ENCODE data around the gene PRELP.

GRCh38 chr1:203476216-203476814, 709 bp downstream of the PRELP start:
- TF ChIP-seq POLR2AphosphoS5 (IDR thresholded peaks at IDR 0.05; ENCODE audit: low read depth, low read length) (no peak), REST (IDR thresholded peaks at IDR 0.05; ENCODE audit: insufficient read depth in 1 of 2, low read depth in 2 of 2, low read length in 2 of 2) (no peak), TAF1 (IDR thresholded peaks at IDR 0.05; ENCODE audit: borderline replicate concordance, insufficient read depth, low read length) (no peak)
